ENCODE data around the gene TP53.

- TF ChIP-seq CTCF (IDR thresholded peaks at IDR 0.05) (no peak), ZFX (IDR thresholded peaks at IDR 0.05; ENCODE audit: borderline replicate concordance) (no peak)
Observed at GRCh38 chr17:7626307-7626706, 61.0 kb downstream of the TP53 start.

Measured in 22Rv1 (cell line).